Measurements from ENCODE around the gene BMPR1B. TPM values are rescaled to one million over a fixed set of nuclear protein-coding genes. Genes with fewer than 3 reads are reported as not detected.

The BMPR1B gene
- total and polyA plus RNA-seq, 2 of the 8 experiments (the other 6 are each of a cell fraction or from before 2014, with no cell fraction given), result 0.14 to 1.1 TPM

DNA sequence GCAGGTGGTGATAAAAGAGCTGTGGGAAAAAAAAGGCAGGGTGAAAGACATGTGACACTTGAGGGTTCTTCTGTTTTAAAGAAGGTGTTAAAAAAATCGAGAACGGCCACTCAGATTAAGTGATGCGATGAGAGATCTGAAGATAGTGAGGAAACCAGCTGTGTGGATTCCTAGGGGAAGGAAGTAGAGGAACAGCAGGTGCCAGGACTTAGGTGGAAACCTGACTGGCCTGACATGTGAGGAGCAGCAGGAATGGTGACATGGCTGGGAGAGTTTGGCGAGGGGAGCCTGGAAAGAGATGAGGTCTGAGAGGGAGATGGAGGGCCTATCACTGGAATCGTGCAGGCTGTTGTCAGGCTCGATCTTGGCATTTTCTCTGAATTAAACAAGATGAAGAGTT is 55.5 kb downstream of the BMPR1B start:
- ChIA-PET POLR2A (ENCODE audit: partially characterized antibody) (no interaction called here), CTCF (ENCODE audit: partially characterized antibody) (no interaction called here)
- no peak overlapping the region for H3K4me3 ChIP-seq (ENCODE audit: extremely low read depth in 1 of 4, insufficient read depth in 2 of 4, low read depth in 3 of 4, low read length in 4 of 4)
- H2AFZ ChIP-seq (ENCODE audit: low read length), result no peak overlapping the region
- no peaks in the 10 kb centered on the region for H3K79me1 ChIP-seq (ENCODE audit: low read depth, low read length)
- WGBS, 2 experiments (ENCODE audit: extremely low coverage in 1 of 2, insufficient coverage in 1 of 2, insufficient read length in 1 of 2, insufficient replicate concordance in 2 of 2, low coverage in 1 of 2, low lambda C conversion rate in 2 of 2, missing lambda C conversion rate in 1 of 2), result 90% methylated on average over 6 of the region's 6 CpGs; no CpG with 5 or more reads in 1 of the 2 experiments
- FAIRE-seq, result no peak
- H3K23me2 ChIP-seq (ENCODE audit: low read depth, low read length), result no peaks in the 10 kb centered on the region
- no peak overlapping the region for H2BK120ac ChIP-seq (replicated peaks; ENCODE audit: low read depth, low read length)
- no peak overlapping the region for H3K23ac ChIP-seq (ENCODE audit: insufficient read length)
- H3K56ac ChIP-seq (replicated peaks; ENCODE audit: insufficient read length, low read depth, low read length), result no peak overlapping the region
- H4K8ac ChIP-seq (ENCODE audit: extremely low read depth, insufficient read depth, low read length), result no peak overlapping the region
- no peaks in the 10 kb centered on the region for H3K9me3 ChIP-seq (ENCODE audit: insufficient read depth in 2 of 2, low read depth in 1 of 2, low read length in 1 of 2)
- H4K91ac ChIP-seq (replicated peaks; ENCODE audit: insufficient read length, low read length), result no peak overlapping the region
- no peaks in the 10 kb centered on the region for H3K36me3 ChIP-seq (ENCODE audit: control insufficient read depth in 2 of 4, insufficient read depth in 4 of 4, low read length in 3 of 4)
- H2BK15ac ChIP-seq (ENCODE audit: low read length), result no peak overlapping the region
- no peak overlapping the region for H2BK12ac ChIP-seq (ENCODE audit: low read depth, low read length)
- H3K4ac ChIP-seq (replicated peaks; ENCODE audit: insufficient read length, low read depth, low read length), result no peak overlapping the region
- H3K27me3 ChIP-seq (replicated peaks in 1 of 4; ENCODE audit: control insufficient read depth in 3 of 4, extremely low read depth in 1 of 4, insufficient read depth in 3 of 4, low read length in 3 of 4), result no peaks in the 10 kb centered on the region
- TF ChIP-seq POLR2A (IDR thresholded peaks at IDR 0.05; ENCODE audit: control extremely low read depth in 1 of 2, low read depth in 2 of 2, low read length in 2 of 2) (no peak), POLR2AphosphoS5 (IDR thresholded peaks at IDR 0.05; ENCODE audit: low read depth, low read length) (no peak), ZNF274 (IDR thresholded peaks at IDR 0.05; ENCODE audit: borderline replicate concordance, extremely low read depth, low read length) (no peak), NANOG (IDR thresholded peaks at IDR 0.05; ENCODE audit: insufficient read depth, low read depth, low read length, poor library complexity, severe bottlenecking) (no peak), CBX5 (IDR thresholded peaks at IDR 0.05; ENCODE audit: low read depth, low read length) (no peak), SP1 (IDR thresholded peaks at IDR 0.05; ENCODE audit: low read depth, low read length) (no peak), MAFK (IDR thresholded peaks at IDR 0.05; ENCODE audit: low read depth, low read length) (no peak), TBP (IDR thresholded peaks at IDR 0.05; ENCODE audit: low read depth, low read length) (no peak), CTBP2 (IDR thresholded peaks at IDR 0.05; ENCODE audit: borderline replicate concordance, insufficient read depth, insufficient read length, low read length) (no peak)
- TF ChIP-seq, protein P1, sequence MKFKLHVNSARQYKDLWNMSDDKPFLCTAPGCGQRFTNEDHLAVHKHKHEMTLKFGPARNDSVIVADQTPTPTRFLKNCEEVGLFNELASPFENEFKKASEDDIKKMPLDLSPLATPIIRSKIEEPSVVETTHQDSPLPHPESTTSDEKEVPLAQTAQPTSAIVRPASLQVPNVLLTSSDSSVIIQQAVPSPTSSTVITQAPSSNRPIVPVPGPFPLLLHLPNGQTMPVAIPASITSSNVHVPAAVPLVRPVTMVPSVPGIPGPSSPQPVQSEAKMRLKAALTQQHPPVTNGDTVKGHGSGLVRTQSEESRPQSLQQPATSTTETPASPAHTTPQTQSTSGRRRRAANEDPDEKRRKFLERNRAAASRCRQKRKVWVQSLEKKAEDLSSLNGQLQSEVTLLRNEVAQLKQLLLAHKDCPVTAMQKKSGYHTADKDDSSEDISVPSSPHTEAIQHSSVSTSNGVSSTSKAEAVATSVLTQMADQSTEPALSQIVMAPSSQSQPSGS (IDR thresholded peaks at IDR 0.05; ENCODE audit: low read length), result no peak
- H3K79me2 ChIP-seq (ENCODE audit: control insufficient read depth in 1 of 2, insufficient read depth in 2 of 2, low read length in 2 of 2), result no peaks in the 10 kb centered on the region
- no peak overlapping the region for H4K5ac ChIP-seq (ENCODE audit: insufficient read length, low read depth, low read length)
- H3K4me1 ChIP-seq (replicated peaks in 1 of 4; ENCODE audit: control insufficient read depth in 3 of 4, insufficient read depth in 4 of 4, low read length in 3 of 4), result peaks cover 0 to 2% (median 0%) of the 10 kb centered on the region in 4 experiments; a peak in 1 of 7 replicates
- no peak overlapping the region for H2AK5ac ChIP-seq (ENCODE audit: low read depth, low read length)
- no peak for DNase-seq (ENCODE audit: low read depth in 1 of 2, low spot score in 2 of 2)
- H3K18ac ChIP-seq (ENCODE audit: extremely low read depth, low read length), result no peak overlapping the region
- H3K9ac ChIP-seq (replicated peaks in 1 of 4; ENCODE audit: extremely low read depth in 1 of 4, low read depth in 3 of 4, low read length in 3 of 4), result no peak overlapping the region; a peak in 2 of 7 replicates
- no peak overlapping the region for H3K27ac ChIP-seq (ENCODE audit: low read depth, low read length)
- H2BK20ac ChIP-seq (ENCODE audit: low read length), result no peak overlapping the region
- no peaks in the 10 kb centered on the region for H4K20me1 ChIP-seq (replicated peaks in 1 of 2; ENCODE audit: control insufficient read depth in 1 of 2, insufficient read depth in 2 of 2, low read length in 2 of 2)
- no peak overlapping the region for H2BK5ac ChIP-seq (ENCODE audit: low read depth, low read length)
- H3K4me2 ChIP-seq (ENCODE audit: insufficient read depth in 1 of 2, low read depth in 2 of 2, low read length in 2 of 2), result no peak overlapping the region
- no peak overlapping the region for H3K14ac ChIP-seq (ENCODE audit: insufficient read length)

Measured in H1 (cell line).